Epithelial cell of esophagus (primary cell): ENCODE data around the gene MICA.

Experiments used
- DNase-seq: peaks from one replicate; pipeline ENCODE4 v3.0.0; 2010; ENCODE audit warnings: low read depth
- H3K4me3 ChIP-seq: 2 replicates; pipeline ENCODE4 v1.5.1; 2011; ENCODE audit warnings: mild to moderate bottlenecking, low read length, control low read depth
- CTCF ChIP-seq: IDR thresholded peaks from 2 replicates; pipeline ENCODE4 v1.5.1; 2011; ENCODE audit warnings: low read depth, mild to moderate bottlenecking, low read length, control low read depth, inconsistent platforms; ENCODE audit not compliant: insufficient read depth; ENCODE audit errors: missing control alignments

MICA gene

DNA sequence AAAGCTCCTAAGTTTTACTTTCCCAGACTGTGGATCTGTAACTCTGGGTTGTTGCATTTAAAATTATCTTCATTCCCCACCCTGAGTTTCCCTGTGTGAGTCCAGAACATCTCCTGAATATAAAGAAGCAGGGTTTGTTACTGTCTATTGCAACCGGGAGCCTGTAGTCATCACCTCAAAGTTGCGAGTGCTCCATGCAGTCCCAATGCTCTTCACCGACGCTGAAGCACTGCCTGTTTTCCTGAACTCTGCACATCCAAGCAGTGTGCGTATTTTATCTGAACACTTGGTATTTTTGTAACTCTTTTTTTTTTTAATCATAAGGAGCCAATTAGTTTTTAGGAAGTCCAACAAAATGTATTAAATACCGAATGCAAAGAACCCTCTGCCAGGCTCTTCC lies 45.5 kb upstream of the MICA start:
- no peak for DNase-seq
- TF ChIP-seq CTCF = no peak
- H3K4me3 ChIP-seq = no peak overlapping the region

GRCh38 chr6:31358302-31358701 lies 45.1 kb upstream of the MICA start:
- TF ChIP-seq CTCF = no peak
- no peak overlapping the region for H3K4me3 ChIP-seq
- no peak for DNase-seq

DNA sequence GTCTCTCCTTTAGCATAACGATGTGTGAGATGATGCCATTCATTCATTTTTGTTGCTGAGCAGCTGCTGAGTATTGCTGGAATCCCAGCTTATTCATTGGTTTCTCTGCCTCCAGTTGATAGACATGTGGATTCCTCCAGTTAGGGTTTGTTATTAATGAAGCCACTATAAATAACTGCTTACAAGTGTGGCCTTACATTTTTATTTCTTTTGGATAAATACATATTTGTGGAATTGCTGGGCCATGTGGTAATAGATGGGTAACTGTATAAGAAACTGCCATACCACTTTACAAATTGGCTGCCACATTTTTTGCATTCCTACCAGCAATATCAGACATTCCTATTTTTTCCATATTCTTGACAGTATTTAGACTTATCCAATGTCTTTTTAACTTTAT lies 43.8 kb upstream of the MICA start:
- H3K4me3 ChIP-seq = no peak overlapping the region
- DNase-seq = no peak
- no peak for TF ChIP-seq CTCF

DNA sequence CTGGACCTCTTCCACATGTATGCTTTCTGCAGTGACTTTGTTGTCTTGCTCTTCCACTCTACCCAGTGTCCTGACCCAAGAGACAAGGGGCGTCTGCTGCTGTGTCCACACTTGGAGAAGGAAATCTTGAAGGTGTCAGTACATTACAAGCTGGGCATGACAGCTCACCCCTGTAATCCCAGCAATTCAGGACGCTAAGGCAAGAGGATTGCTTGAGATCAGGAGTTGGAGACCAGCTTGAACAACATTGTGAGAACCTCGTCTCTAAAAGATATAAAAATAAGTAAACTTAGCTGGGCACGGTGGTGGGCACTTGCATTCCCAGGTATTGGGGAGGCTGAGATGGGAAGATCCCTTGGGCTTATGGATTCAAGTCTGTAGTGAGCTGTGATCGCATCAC lies 40.6 kb upstream of the MICA start:
- no peak for TF ChIP-seq CTCF
- no peak overlapping the region for H3K4me3 ChIP-seq
- no peak for DNase-seq

DNA sequence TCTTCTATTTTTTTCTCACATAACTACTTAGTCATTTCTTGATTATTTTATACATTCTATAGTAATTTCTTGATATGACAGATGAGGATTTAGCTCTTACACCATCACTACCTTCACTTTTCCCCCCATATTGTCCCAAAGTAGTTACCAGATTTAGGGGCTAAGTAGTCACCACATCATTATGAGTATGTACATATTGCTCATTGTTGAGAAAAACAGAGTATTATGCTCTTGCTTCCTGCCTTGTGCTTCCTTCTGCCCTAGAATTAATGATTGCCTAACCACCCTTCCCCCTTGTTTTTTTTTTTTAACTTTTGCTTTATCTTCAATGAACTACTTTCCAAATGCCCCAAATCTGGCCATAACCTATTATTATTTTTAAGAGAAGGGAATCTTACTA lies 39.6 kb upstream of the MICA start:
- TF ChIP-seq CTCF = no peak
- H3K4me3 ChIP-seq = no peak overlapping the region
- no peak for DNase-seq

DNA sequence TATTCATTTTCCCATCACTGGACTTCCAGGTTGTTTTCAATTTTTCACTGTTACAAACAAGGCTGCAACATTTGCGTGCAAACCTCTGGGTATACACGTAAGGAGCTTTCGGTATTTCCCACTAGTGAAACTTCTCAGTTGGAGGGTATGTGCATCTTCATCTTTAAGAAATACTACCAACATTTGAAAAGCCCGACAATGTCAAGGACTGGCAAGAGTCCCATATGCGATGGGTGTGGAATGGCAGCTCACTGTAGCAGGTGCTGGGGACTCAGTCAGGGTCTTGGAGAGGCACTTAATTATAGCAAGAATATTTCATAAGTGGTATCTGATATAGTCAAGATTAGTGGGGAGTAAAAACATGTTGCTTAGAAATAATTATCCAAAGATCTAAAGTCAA lies 37.5 kb upstream of the MICA start:
- H3K4me3 ChIP-seq = no peak overlapping the region
- no peak for DNase-seq
- no peak for TF ChIP-seq CTCF

- no peak overlapping the region for H3K4me3 ChIP-seq
- peak; percentile 96 for TF ChIP-seq CTCF
- peak; percentile 90 for DNase-seq
These were observed 36.5 kb upstream of the MICA start for GRCh38 chr6:31366693-31367470.
